Neural progenitor cell (in vitro differentiated cells): ENCODE data around the gene IGSF9.

Experiments used
- CTCF ChIP-seq: fragments of 200-600 bp; sonication (generic); IDR thresholded peaks from 2 replicates; pipeline ENCODE4 v1.5.1; 2017; ENCODE audit warnings: antibody characterized with exemption, mild to moderate bottlenecking
- EZH2 ChIP-seq: fragments of 200-600 bp; sonication (generic); IDR thresholded peaks from 2 replicates; pipeline ENCODE4 v1.6.1; 2017; ENCODE audit warnings: antibody characterized with exemption, mild to moderate bottlenecking, moderate library complexity
- EZH2phosphoT487 ChIP-seq: fragments of 200-600 bp; sonication (generic); IDR thresholded peaks from 2 replicates; pipeline ENCODE4 v1.6.1; 2017; ENCODE audit warnings: antibody characterized with exemption

GRCh38 chr1:159931101-159931794 lies 14.2 kb downstream of the IGSF9 start:
- no peak for TF ChIP-seq CTCF
- TF ChIP-seq EZH2, result no peak
- TF ChIP-seq EZH2phosphoT487, result no peak
